ENCODE results near the gene HELZ2.

GRCh38 chr20:63578224-63579016 lies 4.4 kb upstream of the HELZ2 start:
- TF ChIP-seq ZNF217 (IDR thresholded peaks at IDR 0.05), result no peak
- TF ChIP-seq REST (IDR thresholded peaks at IDR 0.05; ENCODE audit: low read depth, low read length), result no peak
- no peak for TF ChIP-seq YBX1 (IDR thresholded peaks at IDR 0.05)
- TF ChIP-seq EGR1 (IDR thresholded peaks at IDR 0.05; ENCODE audit: borderline replicate concordance in 1 of 2, low read depth in 2 of 2, low read length in 2 of 2), result no peak
- TF ChIP-seq PRDM15 (CRISPR knock-in tag; IDR thresholded peaks at IDR 0.05), result no peak
- TF ChIP-seq POLR2AphosphoS5 (IDR thresholded peaks at IDR 0.05; ENCODE audit: low read length), result no peak
- no peak for TF ChIP-seq ZNF592 (IDR thresholded peaks at IDR 0.05)
- TF ChIP-seq KLF5 (IDR thresholded peaks at IDR 0.05; ENCODE audit: partially characterized antibody), result no peak

All from GM12878 (cell line).